ENCODE results near the gene ERCC1. TPM values are rescaled to one million over a fixed set of nuclear protein-coding genes. Genes with fewer than 3 reads are reported as not detected.

The ERCC1 gene
- total and polyA plus RNA-seq, 2 of the 13 experiments (the other 11 are each of a cell fraction or from before 2014, with no cell fraction given) = 40.0 to 66.4 TPM

GRCh38 chr19:45455707-45456499 lies 32.2 kb upstream of the ERCC1 start (continued):
- TF ChIP-seq ZNF362 (CRISPR knock-in tag; IDR thresholded peaks at IDR 0.05; ENCODE audit: borderline replicate concordance) (peak; percentile 41; the same call in 1 of the 2 replicates), ZNF878 (CRISPR knock-in tag; IDR thresholded peaks at IDR 0.05) (no peak), ZNF224 (CRISPR knock-in tag; IDR thresholded peaks at IDR 0.05) (no peak), ZFP41 (CRISPR knock-in tag; IDR thresholded peaks at IDR 0.05; ENCODE audit: borderline replicate concordance) (no peak), TFE3 (CRISPR knock-in tag; IDR thresholded peaks at IDR 0.05) (peak; percentile 78; the same call in 1 of the 2 replicates), TBX2 (CRISPR knock-in tag; IDR thresholded peaks at IDR 0.05; ENCODE audit: borderline replicate concordance) (peak; percentile 83; the same call in 1 of the 2 replicates), FOSL1 (CRISPR knock-in tag; IDR thresholded peaks at IDR 0.05; ENCODE audit: borderline replicate concordance) (peak; percentile 86), POLR2AphosphoS2 (IDR thresholded peaks at IDR 0.05; ENCODE audit: low read depth, low read length) (no peak), ZNF652 (CRISPR knock-in tag; IDR thresholded peaks at IDR 0.05; ENCODE audit: borderline replicate concordance, low read depth) (no peak), ZNF713 (CRISPR knock-in tag; IDR thresholded peaks at IDR 0.05) (no peak), ZFP36L1 (CRISPR knock-in tag; IDR thresholded peaks at IDR 0.05) (peak; percentile 70; the same call in 1 of the 2 replicates), XRCC5 (optimal IDR thresholded peaks at IDR 0.05; ENCODE audit: low read length) (peak; percentile 54), ELF3 (CRISPR knock-in tag; IDR thresholded peaks at IDR 0.05) (0 out of 2 replicates have a peak, but pooled peaks have one; percentile 25), HNRNPLL (IDR thresholded peaks at IDR 0.05; ENCODE audit: low read depth, low read length, poor library complexity, severe bottlenecking) (peak; percentile 27), ARID4A (CRISPR knock-in tag; IDR thresholded peaks at IDR 0.05; ENCODE audit: borderline replicate concordance) (peak; percentile 85), ARNTL (CRISPR knock-in tag; IDR thresholded peaks at IDR 0.05) (peak; percentile 91), ATF2 (CRISPR knock-in tag; IDR thresholded peaks at IDR 0.05) (peak; percentile 99), SALL2 (CRISPR knock-in tag; IDR thresholded peaks at IDR 0.05) (peak; percentile 80), KDM2A (CRISPR knock-in tag; IDR thresholded peaks at IDR 0.05; ENCODE audit: borderline replicate concordance, low read depth) (peak; percentile 76; the same call in 1 of the 2 replicates), TP53 (CRISPR knock-in tag; conservative IDR thresholded peaks at IDR 0.05) (0 out of 2 replicates have a peak, but pooled peaks have one; percentile 14), SYNCRIP (IDR thresholded peaks at IDR 0.05; ENCODE audit: insufficient read depth, low read depth, low read length) (no peak)
